Measurements from ENCODE around the gene MAP2K5.

MAP2K5 gene

DNA sequence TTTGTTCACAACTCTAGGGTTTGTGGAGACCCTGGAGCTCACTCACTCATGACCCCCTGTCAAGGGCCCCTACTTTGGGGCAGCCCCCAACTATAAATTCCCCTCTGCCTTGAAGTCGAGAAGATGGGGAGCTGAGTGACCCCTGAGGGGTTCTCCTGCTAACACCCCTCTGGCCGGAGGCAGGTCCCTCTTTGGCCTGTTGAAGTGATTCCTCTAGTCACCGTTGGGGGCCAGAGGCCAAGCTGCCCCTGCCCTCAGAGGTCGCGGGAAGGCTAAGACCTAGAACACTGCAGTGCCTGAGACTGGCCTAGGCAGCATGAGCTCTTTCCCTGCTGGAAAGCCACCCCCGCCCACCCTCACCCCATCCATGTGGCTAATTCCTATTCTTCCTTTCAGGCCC lies 267.4 kb downstream of the MAP2K5 start:
- H3K36me3 ChIP-seq (ENCODE audit: insufficient read depth, low read length): no peaks in the 10 kb centered on the region
- no peak overlapping the region for H3K27ac ChIP-seq
- H3K9ac ChIP-seq (ENCODE audit: insufficient read length): no peak overlapping the region
- H3K9me3 ChIP-seq (ENCODE audit: low read depth, low read length): no peaks in the 10 kb centered on the region
- DNase-seq (ENCODE audit: low read depth, low spot score): no peak
- no peak overlapping the region for H3K4me3 ChIP-seq
- TF ChIP-seq FOXP2 (optimal IDR thresholded peaks at IDR 0.05; ENCODE audit: control extremely low read depth, extremely low read length, insufficient read depth) (no peak), EZH2 (IDR thresholded peaks at IDR 0.05) (no peak), POLR2AphosphoS5 (IDR thresholded peaks at IDR 0.05; ENCODE audit: borderline replicate concordance, low read depth, low read length) (no peak)

GRCh38 chr15:67812241-67812644 lies 269.7 kb downstream of the MAP2K5 start:
- DNase-seq (ENCODE audit: low read depth, low spot score): no peak
- Histone ChIP-seq H3K27ac (no peak overlapping the region), H3K36me3 (ENCODE audit: insufficient read depth, low read length) (no peaks in the 10 kb centered on the region), H3K4me3 (no peak overlapping the region), H3K9me3 (ENCODE audit: low read depth, low read length) (no peaks in the 10 kb centered on the region), H3K9ac (ENCODE audit: insufficient read length) (no peak overlapping the region)
- TF ChIP-seq EZH2 (IDR thresholded peaks at IDR 0.05) (no peak), FOXP2 (optimal IDR thresholded peaks at IDR 0.05; ENCODE audit: control extremely low read depth, extremely low read length, insufficient read depth) (no peak), POLR2AphosphoS5 (IDR thresholded peaks at IDR 0.05; ENCODE audit: borderline replicate concordance, low read depth, low read length) (no peak)

DNA sequence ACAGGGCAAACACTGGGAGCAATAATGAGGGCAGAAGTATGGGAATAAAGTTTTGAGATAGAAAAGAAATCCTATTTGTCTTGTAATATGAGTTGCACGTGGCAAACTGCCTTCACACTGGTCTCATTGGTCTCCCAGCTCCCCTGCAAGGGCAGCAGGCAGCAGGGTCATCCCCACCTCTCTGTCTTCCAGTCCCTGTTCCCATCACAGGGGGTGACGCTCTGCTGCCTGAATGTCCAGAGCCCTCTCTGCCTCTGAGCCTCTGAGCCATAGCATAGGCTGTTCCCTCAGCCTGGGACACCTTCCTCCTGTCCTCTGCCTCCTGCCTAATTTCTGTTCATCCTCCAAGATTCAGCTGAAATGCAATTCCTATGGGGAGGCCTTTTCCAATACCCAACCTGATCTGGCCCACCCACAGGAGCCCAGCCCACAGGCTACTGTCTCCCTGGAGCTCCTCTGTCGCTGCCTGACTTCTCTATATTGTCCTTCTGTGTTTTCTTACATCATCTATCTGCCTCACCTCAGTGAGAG lies 270.7 kb downstream of the MAP2K5 start:
- no peak overlapping the region for H3K4me3 ChIP-seq
- no peaks in the 10 kb centered on the region for H3K36me3 ChIP-seq (ENCODE audit: insufficient read depth, low read length)
- H3K27ac ChIP-seq: no peak overlapping the region
- no peak overlapping the region for H3K9ac ChIP-seq (ENCODE audit: insufficient read length)
- no peak for TF ChIP-seq POLR2AphosphoS5 (IDR thresholded peaks at IDR 0.05; ENCODE audit: borderline replicate concordance, low read depth, low read length)
- TF ChIP-seq EZH2 (IDR thresholded peaks at IDR 0.05): no peak
- no peaks in the 10 kb centered on the region for H3K9me3 ChIP-seq (ENCODE audit: low read depth, low read length)
- DNase-seq (ENCODE audit: low read depth, low spot score): no peak

GRCh38 chr15:67815036-67815592 lies 272.6 kb downstream of the MAP2K5 start:
- DNase-seq (ENCODE audit: low read depth, low spot score): no peak
- Histone ChIP-seq H3K36me3 (ENCODE audit: insufficient read depth, low read length) (no peaks in the 10 kb centered on the region), H3K27ac (no peak overlapping the region), H3K4me3 (no peak overlapping the region), H3K9ac (ENCODE audit: insufficient read length) (no peak overlapping the region), H3K9me3 (ENCODE audit: low read depth, low read length) (no peaks in the 10 kb centered on the region)
- TF ChIP-seq POLR2AphosphoS5 (IDR thresholded peaks at IDR 0.05; ENCODE audit: borderline replicate concordance, low read depth, low read length): no peak
- TF ChIP-seq EZH2 (IDR thresholded peaks at IDR 0.05): no peak
- TF ChIP-seq FOXP2 (optimal IDR thresholded peaks at IDR 0.05; ENCODE audit: control extremely low read depth, extremely low read length, insufficient read depth): no peak

DNA sequence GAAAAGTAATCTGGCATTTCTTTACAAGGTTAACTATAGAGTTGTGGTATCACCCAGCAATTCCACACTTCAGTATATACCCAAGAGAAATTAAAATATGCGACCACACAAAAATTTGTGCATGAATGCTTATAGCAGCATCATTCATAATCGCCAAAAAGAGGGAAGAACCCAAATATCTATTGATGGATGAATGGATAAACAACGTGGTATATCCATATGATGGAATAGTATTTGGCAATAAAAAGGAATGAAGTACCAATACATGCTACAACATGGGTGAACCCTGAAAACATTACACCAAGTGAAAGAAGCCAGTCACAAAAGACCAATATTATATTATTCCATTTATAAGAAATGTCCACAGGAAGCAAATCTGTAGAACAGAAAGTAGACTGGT lies 274.2 kb downstream of the MAP2K5 start:
- DNase-seq (ENCODE audit: low read depth, low spot score): no peak
- Histone ChIP-seq H3K9me3 (ENCODE audit: low read depth, low read length) (no peaks in the 10 kb centered on the region), H3K9ac (ENCODE audit: insufficient read length) (no peak overlapping the region), H3K36me3 (ENCODE audit: insufficient read depth, low read length) (no peaks in the 10 kb centered on the region), H3K27ac (no peak overlapping the region), H3K4me3 (no peak overlapping the region)
- TF ChIP-seq FOXP2 (optimal IDR thresholded peaks at IDR 0.05; ENCODE audit: control extremely low read depth, extremely low read length, insufficient read depth): no peak
- no peak for TF ChIP-seq POLR2AphosphoS5 (IDR thresholded peaks at IDR 0.05; ENCODE audit: borderline replicate concordance, low read depth, low read length)
- TF ChIP-seq EZH2 (IDR thresholded peaks at IDR 0.05): no peak

DNA sequence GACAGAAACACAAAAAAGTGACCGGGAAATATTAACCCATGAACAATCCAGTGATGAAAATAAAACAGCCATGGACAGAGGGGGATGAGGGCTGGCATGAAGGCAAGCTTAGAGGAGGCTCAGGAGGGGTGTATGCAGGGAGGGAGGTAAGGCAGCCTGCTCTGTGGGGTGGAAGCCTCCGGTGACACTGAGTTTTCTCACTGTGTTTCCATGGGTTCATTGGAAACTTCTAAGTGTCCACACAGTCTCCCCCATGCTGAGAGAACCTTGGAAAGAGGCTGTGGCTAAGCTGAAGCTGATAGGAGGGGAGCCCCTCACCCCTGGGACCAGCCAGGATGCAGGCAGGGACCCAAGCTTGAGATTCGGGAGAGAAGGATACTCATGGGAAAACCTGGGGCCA lies 276.0 kb downstream of the MAP2K5 start:
- Histone ChIP-seq H3K4me3 (no peak overlapping the region), H3K9ac (ENCODE audit: insufficient read length) (no peak overlapping the region), H3K36me3 (ENCODE audit: insufficient read depth, low read length) (no peaks in the 10 kb centered on the region), H3K9me3 (ENCODE audit: low read depth, low read length) (no peaks in the 10 kb centered on the region), H3K27ac (no peak overlapping the region)
- no peak for DNase-seq (ENCODE audit: low read depth, low spot score)
- TF ChIP-seq EZH2 (IDR thresholded peaks at IDR 0.05): no peak
- TF ChIP-seq POLR2AphosphoS5 (IDR thresholded peaks at IDR 0.05; ENCODE audit: borderline replicate concordance, low read depth, low read length): no peak
- TF ChIP-seq FOXP2 (optimal IDR thresholded peaks at IDR 0.05; ENCODE audit: control extremely low read depth, extremely low read length, insufficient read depth): no peak

DNA sequence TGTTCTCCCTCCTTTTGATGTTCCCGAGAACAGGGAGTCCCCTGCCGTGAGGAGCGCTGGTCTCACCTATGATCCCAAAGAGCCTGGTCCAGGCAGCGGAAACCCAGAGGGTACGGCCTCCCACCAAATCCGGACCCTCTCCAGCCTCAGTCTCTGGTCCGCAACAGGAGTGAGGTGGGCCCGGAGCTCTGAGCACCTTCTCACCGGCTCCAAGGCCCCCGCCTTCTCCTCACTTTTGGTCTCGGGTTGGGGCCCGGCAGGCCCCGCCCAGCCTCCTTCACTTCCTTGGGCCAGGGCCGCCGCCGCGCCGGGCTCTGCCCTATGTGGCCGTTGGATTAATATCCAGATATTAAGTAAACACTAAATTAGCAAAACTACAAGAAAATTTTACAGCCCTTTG lies 277.1 kb downstream of the MAP2K5 start:
- TF ChIP-seq POLR2AphosphoS5 (IDR thresholded peaks at IDR 0.05; ENCODE audit: borderline replicate concordance, low read depth, low read length) (no peak), EZH2 (IDR thresholded peaks at IDR 0.05) (no peak), FOXP2 (optimal IDR thresholded peaks at IDR 0.05; ENCODE audit: control extremely low read depth, extremely low read length, insufficient read depth) (no peak)
- Histone ChIP-seq H3K9ac (ENCODE audit: insufficient read length) (no peak overlapping the region), H3K9me3 (ENCODE audit: low read depth, low read length) (no peaks in the 10 kb centered on the region), H3K36me3 (ENCODE audit: insufficient read depth, low read length) (no peaks in the 10 kb centered on the region), H3K4me3 (no peak overlapping the region), H3K27ac (no peak overlapping the region)
- DNase-seq (ENCODE audit: low read depth, low spot score): no peak

GRCh38 chr15:67820122-67820991 lies 277.9 kb downstream of the MAP2K5 start:
- no peak overlapping the region for H3K9ac ChIP-seq (ENCODE audit: insufficient read length)
- no peak overlapping the region for H3K4me3 ChIP-seq
- no peak overlapping the region for H3K27ac ChIP-seq
- DNase-seq (ENCODE audit: low read depth, low spot score): no peak
- no peaks in the 10 kb centered on the region for H3K9me3 ChIP-seq (ENCODE audit: low read depth, low read length)
- H3K36me3 ChIP-seq (ENCODE audit: insufficient read depth, low read length): no peaks in the 10 kb centered on the region
- TF ChIP-seq FOXP2 (optimal IDR thresholded peaks at IDR 0.05; ENCODE audit: control extremely low read depth, extremely low read length, insufficient read depth): no peak
- no peak for TF ChIP-seq POLR2AphosphoS5 (IDR thresholded peaks at IDR 0.05; ENCODE audit: borderline replicate concordance, low read depth, low read length)
- no peak for TF ChIP-seq EZH2 (IDR thresholded peaks at IDR 0.05)

Data from SK-N-MC (cell line).